ENCODE data around the gene ABCB4.

Gene ABCB4

DNA sequence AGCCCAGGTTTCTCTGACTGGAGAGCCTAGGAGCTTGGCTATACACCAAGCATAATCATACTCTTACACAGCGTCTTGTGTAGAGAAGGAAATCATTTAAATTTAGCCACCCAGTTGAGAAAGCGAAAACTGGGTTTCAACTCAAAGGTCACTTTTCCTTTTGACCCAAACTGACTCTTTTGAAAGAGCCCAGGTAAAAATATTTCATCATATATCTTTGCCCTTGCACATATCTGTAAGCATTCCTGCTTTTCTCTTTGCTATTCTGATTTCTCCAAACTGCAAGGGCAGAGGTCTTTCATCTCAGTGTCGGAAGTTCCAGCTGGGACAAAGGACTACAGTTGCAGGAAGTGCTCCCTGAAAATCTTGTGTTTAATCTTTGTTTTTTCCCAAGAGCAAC, 22.0 kb upstream of the ABCB4 start:
- no peak for ATAC-seq
- no peak for TF ChIP-seq OSR1 (CRISPR knock-in tag; IDR thresholded peaks at IDR 0.05)
- TF ChIP-seq ISL1 (CRISPR knock-in tag; IDR thresholded peaks at IDR 0.05), result no peak

DNA sequence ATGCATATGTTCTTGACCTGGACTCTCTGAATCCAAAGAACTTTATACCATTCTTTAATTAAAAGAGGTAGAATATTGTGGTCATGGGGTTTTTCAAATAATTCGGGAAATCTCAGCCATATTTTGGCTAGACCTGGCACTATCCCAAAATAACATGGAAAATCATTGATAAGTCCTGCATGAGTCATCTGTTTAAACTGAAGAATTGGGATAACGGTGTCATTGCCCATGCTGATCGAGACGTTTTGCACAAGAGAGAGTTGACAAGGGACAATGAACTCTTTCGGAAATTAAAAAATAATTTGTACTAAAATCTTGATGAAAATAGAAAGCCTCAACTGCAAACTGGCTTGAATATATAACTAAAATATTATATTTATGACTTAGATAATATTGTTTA, 19.9 kb upstream of the ABCB4 start:
- TF ChIP-seq CSDC2 (CRISPR knock-in tag; IDR thresholded peaks at IDR 0.05) (no peak), BACH2 (CRISPR knock-in tag; IDR thresholded peaks at IDR 0.05; ENCODE audit: borderline replicate concordance) (no peak), ZFP30 (CRISPR knock-in tag; IDR thresholded peaks at IDR 0.05) (no peak), ISL1 (CRISPR knock-in tag; IDR thresholded peaks at IDR 0.05) (no peak), ZNF8 (CRISPR knock-in tag; IDR thresholded peaks at IDR 0.05) (no peak), ZNF70 (CRISPR knock-in tag; IDR thresholded peaks at IDR 0.05) (no peak)
- TF ChIP-seq, protein P1, sequence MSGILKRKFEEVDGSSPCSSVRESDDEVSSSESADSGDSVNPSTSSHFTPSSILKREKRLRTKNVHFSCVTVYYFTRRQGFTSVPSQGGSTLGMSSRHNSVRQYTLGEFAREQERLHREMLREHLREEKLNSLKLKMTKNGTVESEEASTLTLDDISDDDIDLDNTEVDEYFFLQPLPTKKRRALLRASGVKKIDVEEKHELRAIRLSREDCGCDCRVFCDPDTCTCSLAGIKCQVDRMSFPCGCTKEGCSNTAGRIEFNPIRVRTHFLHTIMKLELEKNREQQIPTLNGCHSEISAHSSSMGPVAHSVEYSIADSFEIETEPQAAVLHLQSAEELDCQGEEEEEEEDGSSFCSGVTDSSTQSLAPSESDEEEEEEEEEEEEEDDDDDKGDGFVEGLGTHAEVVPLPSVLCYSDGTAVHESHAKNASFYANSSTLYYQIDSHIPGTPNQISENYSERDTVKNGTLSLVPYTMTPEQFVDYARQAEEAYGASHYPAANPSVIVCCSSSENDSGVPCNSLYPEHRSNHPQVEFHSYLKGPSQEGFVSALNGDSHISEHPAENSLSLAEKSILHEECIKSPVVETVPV (CRISPR knock-in tag; IDR thresholded peaks at IDR 0.05), result no peak
- no peak for ATAC-seq

DNA sequence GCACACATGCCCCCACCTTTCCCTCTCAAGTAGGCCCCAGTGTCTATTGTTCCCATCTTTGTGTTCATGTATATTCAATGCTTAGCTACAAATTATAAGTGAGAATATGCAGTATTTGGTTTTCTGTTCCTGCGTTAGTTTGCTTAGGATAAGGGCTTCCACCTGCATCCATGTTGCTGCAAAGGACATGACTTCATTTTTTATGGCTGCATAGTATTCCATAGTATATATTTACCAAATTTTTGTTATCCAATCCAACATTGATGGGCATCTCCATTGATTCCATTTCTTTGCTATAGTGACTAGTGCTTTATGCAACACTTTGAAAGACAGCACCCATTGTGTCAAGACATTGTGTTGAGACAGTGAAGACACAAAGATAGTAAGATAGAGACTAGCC, 19.0 kb upstream of the ABCB4 start:
- no peak for ATAC-seq
- no peak for TF ChIP-seq ISL1 (CRISPR knock-in tag; IDR thresholded peaks at IDR 0.05)

DNA sequence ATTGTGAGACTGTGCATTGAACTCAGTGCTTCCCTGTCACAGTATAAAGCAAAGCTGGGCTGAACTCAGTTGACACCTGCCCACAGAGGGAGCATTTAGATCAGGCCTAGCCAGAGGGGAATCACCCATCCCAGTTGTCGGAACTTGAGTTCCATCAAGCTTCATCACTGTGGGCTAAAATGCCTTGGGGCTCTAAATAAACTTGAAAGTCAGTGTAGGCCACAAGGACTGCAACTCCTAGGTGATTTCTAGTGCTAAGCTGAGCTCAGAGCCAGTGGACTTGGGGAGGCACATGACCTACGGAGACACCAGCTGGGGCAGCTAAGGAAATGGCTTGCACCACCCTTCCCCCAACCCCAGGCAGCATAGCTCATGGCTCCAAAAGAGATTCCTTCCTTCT, 7.7 kb upstream of the ABCB4 start:
- ATAC-seq, result no peak
- TF ChIP-seq, protein P2, sequence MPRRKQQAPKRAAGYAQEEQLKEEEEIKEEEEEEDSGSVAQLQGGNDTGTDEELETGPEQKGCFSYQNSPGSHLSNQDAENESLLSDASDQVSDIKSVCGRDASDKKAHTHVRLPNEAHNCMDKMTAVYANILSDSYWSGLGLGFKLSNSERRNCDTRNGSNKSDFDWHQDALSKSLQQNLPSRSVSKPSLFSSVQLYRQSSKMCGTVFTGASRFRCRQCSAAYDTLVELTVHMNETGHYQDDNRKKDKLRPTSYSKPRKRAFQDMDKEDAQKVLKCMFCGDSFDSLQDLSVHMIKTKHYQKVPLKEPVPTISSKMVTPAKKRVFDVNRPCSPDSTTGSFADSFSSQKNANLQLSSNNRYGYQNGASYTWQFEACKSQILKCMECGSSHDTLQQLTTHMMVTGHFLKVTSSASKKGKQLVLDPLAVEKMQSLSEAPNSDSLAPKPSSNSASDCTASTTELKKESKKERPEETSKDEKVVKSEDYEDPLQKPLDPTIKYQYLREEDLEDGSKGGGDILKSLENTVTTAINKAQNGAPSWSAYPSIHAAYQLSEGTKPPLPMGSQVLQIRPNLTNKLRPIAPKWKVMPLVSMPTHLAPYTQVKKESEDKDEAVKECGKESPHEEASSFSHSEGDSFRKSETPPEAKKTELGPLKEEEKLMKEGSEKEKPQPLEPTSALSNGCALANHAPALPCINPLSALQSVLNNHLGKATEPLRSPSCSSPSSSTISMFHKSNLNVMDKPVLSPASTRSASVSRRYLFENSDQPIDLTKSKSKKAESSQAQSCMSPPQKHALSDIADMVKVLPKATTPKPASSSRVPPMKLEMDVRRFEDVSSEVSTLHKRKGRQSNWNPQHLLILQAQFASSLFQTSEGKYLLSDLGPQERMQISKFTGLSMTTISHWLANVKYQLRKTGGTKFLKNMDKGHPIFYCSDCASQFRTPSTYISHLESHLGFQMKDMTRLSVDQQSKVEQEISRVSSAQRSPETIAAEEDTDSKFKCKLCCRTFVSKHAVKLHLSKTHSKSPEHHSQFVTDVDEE (CRISPR knock-in tag; IDR thresholded peaks at IDR 0.05), result no peak
- no peak for TF ChIP-seq ZNF565 (CRISPR knock-in tag; conservative IDR thresholded peaks at IDR 0.05; ENCODE audit: low read depth)
- no peak for TF ChIP-seq OSR1 (CRISPR knock-in tag; IDR thresholded peaks at IDR 0.05)
- no peak for TF ChIP-seq CSDC2 (CRISPR knock-in tag; IDR thresholded peaks at IDR 0.05)
- TF ChIP-seq SNAI2 (CRISPR knock-in tag; IDR thresholded peaks at IDR 0.05), result no peak
- no peak for TF ChIP-seq TOX (CRISPR knock-in tag; IDR thresholded peaks at IDR 0.05; ENCODE audit: borderline replicate concordance)
- TF ChIP-seq ESRRG (CRISPR knock-in tag; IDR thresholded peaks at IDR 0.05), result no peak
- TF ChIP-seq, protein P1 (CRISPR knock-in tag; IDR thresholded peaks at IDR 0.05), result no peak

DNA sequence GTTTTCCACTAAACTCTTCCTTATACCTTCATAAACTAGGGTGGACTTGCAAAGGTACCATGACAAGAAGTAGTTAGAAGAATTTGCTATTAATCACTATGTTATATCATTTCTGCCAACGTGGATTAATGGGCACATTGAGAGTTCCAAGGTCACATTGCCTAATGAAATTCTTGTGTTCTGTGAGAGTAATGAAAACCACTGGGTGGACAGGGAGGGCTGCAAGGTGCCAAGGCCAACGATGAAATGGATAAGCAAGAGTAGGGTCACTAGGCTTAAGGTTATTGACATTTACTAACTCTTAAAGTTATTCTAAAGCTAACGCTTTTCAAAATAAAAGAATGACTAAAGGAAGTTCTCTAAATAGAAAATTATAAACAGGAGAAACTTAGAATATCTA, 6.6 kb upstream of the ABCB4 start:
- ATAC-seq, result no peak
- TF ChIP-seq ISL1 (CRISPR knock-in tag; IDR thresholded peaks at IDR 0.05) (no peak), RARB (CRISPR knock-in tag; IDR thresholded peaks at IDR 0.05) (no peak), ZFP3 (CRISPR knock-in tag; IDR thresholded peaks at IDR 0.05) (no peak), TCF4 (CRISPR knock-in tag; IDR thresholded peaks at IDR 0.05; ENCODE audit: borderline replicate concordance) (no peak), GLIS3 (CRISPR knock-in tag; IDR thresholded peaks at IDR 0.05) (no peak), ZNF70 (CRISPR knock-in tag; IDR thresholded peaks at IDR 0.05) (no peak), ZNF8 (CRISPR knock-in tag; IDR thresholded peaks at IDR 0.05) (no peak), SNAI2 (CRISPR knock-in tag; IDR thresholded peaks at IDR 0.05) (no peak), ZC3H10 (CRISPR knock-in tag; IDR thresholded peaks at IDR 0.05) (no peak), ZFP30 (CRISPR knock-in tag; IDR thresholded peaks at IDR 0.05) (no peak), CSDC2 (CRISPR knock-in tag; IDR thresholded peaks at IDR 0.05) (no peak), ESRRG (CRISPR knock-in tag; IDR thresholded peaks at IDR 0.05) (no peak), OSR1 (CRISPR knock-in tag; IDR thresholded peaks at IDR 0.05) (no peak), TOX (CRISPR knock-in tag; IDR thresholded peaks at IDR 0.05; ENCODE audit: borderline replicate concordance) (no peak), PPARA (CRISPR knock-in tag; IDR thresholded peaks at IDR 0.05; ENCODE audit: borderline replicate concordance) (no peak)
- TF ChIP-seq, protein P3, sequence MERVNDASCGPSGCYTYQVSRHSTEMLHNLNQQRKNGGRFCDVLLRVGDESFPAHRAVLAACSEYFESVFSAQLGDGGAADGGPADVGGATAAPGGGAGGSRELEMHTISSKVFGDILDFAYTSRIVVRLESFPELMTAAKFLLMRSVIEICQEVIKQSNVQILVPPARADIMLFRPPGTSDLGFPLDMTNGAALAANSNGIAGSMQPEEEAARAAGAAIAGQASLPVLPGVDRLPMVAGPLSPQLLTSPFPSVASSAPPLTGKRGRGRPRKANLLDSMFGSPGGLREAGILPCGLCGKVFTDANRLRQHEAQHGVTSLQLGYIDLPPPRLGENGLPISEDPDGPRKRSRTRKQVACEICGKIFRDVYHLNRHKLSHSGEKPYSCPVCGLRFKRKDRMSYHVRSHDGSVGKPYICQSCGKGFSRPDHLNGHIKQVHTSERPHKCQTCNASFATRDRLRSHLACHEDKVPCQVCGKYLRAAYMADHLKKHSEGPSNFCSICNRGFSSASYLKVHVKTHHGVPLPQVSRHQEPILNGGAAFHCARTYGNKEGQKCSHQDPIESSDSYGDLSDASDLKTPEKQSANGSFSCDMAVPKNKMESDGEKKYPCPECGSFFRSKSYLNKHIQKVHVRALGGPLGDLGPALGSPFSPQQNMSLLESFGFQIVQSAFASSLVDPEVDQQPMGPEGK (CRISPR knock-in tag; IDR thresholded peaks at IDR 0.05; ENCODE audit: borderline replicate concordance), result no peak
- TF ChIP-seq, protein P1 (CRISPR knock-in tag; IDR thresholded peaks at IDR 0.05), result no peak
- TF ChIP-seq, protein P2 (CRISPR knock-in tag; IDR thresholded peaks at IDR 0.05), result no peak
- TF ChIP-seq, protein P4, sequence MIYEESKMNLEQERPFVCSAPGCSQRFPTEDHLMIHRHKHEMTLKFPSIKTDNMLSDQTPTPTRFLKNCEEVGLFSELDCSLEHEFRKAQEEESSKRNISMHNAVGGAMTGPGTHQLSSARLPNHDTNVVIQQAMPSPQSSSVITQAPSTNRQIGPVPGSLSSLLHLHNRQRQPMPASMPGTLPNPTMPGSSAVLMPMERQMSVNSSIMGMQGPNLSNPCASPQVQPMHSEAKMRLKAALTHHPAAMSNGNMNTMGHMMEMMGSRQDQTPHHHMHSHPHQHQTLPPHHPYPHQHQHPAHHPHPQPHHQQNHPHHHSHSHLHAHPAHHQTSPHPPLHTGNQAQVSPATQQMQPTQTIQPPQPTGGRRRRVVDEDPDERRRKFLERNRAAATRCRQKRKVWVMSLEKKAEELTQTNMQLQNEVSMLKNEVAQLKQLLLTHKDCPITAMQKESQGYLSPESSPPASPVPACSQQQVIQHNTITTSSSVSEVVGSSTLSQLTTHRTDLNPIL (CRISPR knock-in tag; IDR thresholded peaks at IDR 0.05; ENCODE audit: low read depth), result no peak
